Natural killer cell (primary cell): Measurements from ENCODE around the gene ALDH3B2. TPM values are rescaled to one million over a fixed set of nuclear protein-coding genes. Genes with fewer than 3 reads are reported as not detected.
A peak's percentile ranks its signal among the peaks of the same experiment; 100 is the strongest.

ENCODE experiments used
- ATAC-seq, 3 donors: fragments of 150-1000 bp in 2 of 3; fragments of 200-7000 bp in 1 of 3; cut with Tn5 transposase; 1 replicate in 1 of 3; 2 replicates in 2 of 3; pipeline ENCODE4 v1.10.0; 2021; ENCODE audit warnings: mild to moderate bottlenecking in 2 of 3, moderate library complexity in 2 of 3
- DNase-seq, 2 donors: peaks; one replicate each; pipeline versions ENCODE4 v3.0.0 to v3.0.0-alpha.2; 2013 to 2021; ENCODE audit warnings: mixed read lengths in 1 of 2
- H3K27ac ChIP-seq: one replicate; pipeline ENCODE4 v1.5.1; 2013; ENCODE audit warnings: mild to moderate bottlenecking, low read length
- H3K27me3 ChIP-seq: one replicate; pipeline ENCODE4 v1.6.1; 2013; ENCODE audit warnings: low read length; ENCODE audit not compliant: control insufficient read depth, insufficient read depth
- H3K36me3 ChIP-seq: one replicate; pipeline ENCODE4 v1.6.1; 2013; ENCODE audit warnings: low read length; ENCODE audit not compliant: control insufficient read depth, insufficient read depth
- H3K4me1 ChIP-seq: one replicate; pipeline ENCODE4 v1.6.1; 2013; ENCODE audit warnings: low read length; ENCODE audit not compliant: control insufficient read depth, insufficient read depth
- H3K4me3 ChIP-seq: one replicate; pipeline ENCODE4 v1.5.1; 2013; ENCODE audit warnings: low read length
- H3K9me3 ChIP-seq: one replicate; pipeline ENCODE4 v1.6.1; 2013; ENCODE audit warnings: low read length; ENCODE audit not compliant: control insufficient read depth, insufficient read depth
- H3K27ac Mint-ChIP-seq, 2 donors: one replicate each; pipeline ENCODE4 v1.8.0; 2022; ENCODE audit warnings: mild to moderate bottlenecking in 2 of 2, mixed read lengths in 2 of 2, moderate library complexity in 1 of 2
- H3K27me3 Mint-ChIP-seq, 2 donors: one replicate each; pipeline ENCODE4 v1.8.0; 2022; ENCODE audit warnings: low read depth in 2 of 2, mixed read lengths in 2 of 2
- H3K36me3 Mint-ChIP-seq: one replicate; pipeline ENCODE4 v1.8.0; 2022; ENCODE audit warnings: mixed read lengths
- H3K4me1 Mint-ChIP-seq, 2 donors: one replicate each; pipeline ENCODE4 v1.8.0; 2022; ENCODE audit warnings: mixed read lengths in 2 of 2
- H3K4me3 Mint-ChIP-seq: one replicate; pipeline ENCODE4 v1.8.0; 2022; ENCODE audit warnings: mild to moderate bottlenecking, moderate library complexity, mixed read lengths
- H3K9me3 Mint-ChIP-seq, 2 donors: one replicate each; pipeline ENCODE4 v1.8.0; 2022; ENCODE audit warnings: mixed read lengths in 2 of 2
- WGBS: methylation state at CpG from one replicate; pipeline ENCODE4 v1.1.7; 2013; ENCODE audit warnings: missing lambda C conversion rate; ENCODE audit not compliant: insufficient coverage; 5-methylcytosine and 5-hydroxymethylcytosine counted together
- intact Hi-C: fragments of 100-400 bp; cut with micrococcal nuclease; formaldehyde crosslinking; loops from one replicate; pipeline ENCODE4 v1.14.2; 2022
- total RNA-seq, 4 donors: library from RNA; stranded (reverse); fragments of 120-200 nt in 1 of 4; gene quantifications; one replicate each; pipeline versions ENCODE4 v1.2.3 to v1.2.4, GENCODE V29; 2013 to 2022
- TF ChIP-seq, protein P1 (sequence below): fragments of 200-600 bp; IDR thresholded peaks from one replicate; pipeline ENCODE4 v1.8.0; 2022; ENCODE audit warnings: antibody characterized with exemption

Gene ALDH3B2
- total RNA-seq, 3 donors from 2014 or later (not counting 1 experiment from before 2014, with no cell fraction given), result not detected

DNA sequence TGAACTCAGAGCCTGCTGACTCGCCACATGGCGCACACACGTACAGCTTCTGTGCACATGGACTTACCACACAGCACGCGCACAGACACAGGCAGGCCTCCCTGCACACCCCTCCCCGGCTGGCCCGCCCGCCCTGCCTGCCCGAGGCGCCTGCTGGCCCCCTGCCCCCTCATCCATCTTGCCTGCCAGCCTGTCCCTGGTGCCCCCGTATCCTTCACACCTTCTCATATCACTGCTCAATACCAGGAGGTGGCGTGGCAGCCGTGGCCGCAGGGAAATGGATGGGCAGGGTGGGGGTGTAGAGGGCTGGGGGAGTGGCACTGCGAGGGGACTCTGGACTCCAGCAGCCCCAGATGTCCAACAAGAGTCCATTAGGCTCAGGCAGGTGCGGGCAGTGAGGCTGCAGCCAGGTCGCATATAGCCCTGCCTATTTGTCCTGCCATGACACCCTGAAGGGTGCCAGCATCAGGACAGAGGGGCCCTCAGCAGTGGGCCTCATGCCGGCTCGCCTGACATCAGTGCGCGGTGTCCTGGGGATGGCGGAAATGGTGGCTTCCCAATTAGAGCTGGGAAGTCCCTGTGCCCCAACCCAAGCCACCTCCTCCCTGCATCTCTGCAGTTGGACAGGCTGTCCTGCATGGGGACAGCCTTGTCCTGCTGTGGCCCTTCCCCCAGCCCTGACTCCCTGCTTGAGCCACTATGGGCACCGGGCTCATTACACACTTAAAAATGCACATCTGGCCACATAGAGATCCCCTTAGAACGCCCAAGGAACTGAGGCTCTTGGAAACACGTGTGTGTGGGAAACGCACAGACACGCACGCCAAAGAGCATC lies 32.9 kb downstream of the ALDH3B2 start:
- H3K4me1 Mint-ChIP-seq, result peaks cover 6% of the 10 kb centered on the region in 2 donors
- no peaks in the 10 kb centered on the region for H3K36me3 Mint-ChIP-seq
- Histone ChIP-seq H3K4me3 (no peak overlapping the region), H3K27ac (no peak overlapping the region), H3K9me3 (peaks cover 3% of the 10 kb centered on the region), H3K4me1 (peaks cover 18% of the 10 kb centered on the region), H3K36me3 (no peaks in the 10 kb centered on the region), H3K27me3 (no peaks in the 10 kb centered on the region)
- ATAC-seq (no peak), DNase-seq (no peak)
- H3K27ac Mint-ChIP-seq, result no peak overlapping the region
- WGBS, result 90% methylated on average over 27 of the region's 28 CpGs
- intact Hi-C loops, result no loop called here
- H3K9me3 Mint-ChIP-seq, result no peaks in the 10 kb centered on the region
- H3K27me3 Mint-ChIP-seq, result no peaks in the 10 kb centered on the region
- TF ChIP-seq, protein P1, sequence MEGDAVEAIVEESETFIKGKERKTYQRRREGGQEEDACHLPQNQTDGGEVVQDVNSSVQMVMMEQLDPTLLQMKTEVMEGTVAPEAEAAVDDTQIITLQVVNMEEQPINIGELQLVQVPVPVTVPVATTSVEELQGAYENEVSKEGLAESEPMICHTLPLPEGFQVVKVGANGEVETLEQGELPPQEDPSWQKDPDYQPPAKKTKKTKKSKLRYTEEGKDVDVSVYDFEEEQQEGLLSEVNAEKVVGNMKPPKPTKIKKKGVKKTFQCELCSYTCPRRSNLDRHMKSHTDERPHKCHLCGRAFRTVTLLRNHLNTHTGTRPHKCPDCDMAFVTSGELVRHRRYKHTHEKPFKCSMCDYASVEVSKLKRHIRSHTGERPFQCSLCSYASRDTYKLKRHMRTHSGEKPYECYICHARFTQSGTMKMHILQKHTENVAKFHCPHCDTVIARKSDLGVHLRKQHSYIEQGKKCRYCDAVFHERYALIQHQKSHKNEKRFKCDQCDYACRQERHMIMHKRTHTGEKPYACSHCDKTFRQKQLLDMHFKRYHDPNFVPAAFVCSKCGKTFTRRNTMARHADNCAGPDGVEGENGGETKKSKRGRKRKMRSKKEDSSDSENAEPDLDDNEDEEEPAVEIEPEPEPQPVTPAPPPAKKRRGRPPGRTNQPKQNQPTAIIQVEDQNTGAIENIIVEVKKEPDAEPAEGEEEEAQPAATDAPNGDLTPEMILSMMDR, result no peak
- no peak overlapping the region for H3K4me3 Mint-ChIP-seq

DNA sequence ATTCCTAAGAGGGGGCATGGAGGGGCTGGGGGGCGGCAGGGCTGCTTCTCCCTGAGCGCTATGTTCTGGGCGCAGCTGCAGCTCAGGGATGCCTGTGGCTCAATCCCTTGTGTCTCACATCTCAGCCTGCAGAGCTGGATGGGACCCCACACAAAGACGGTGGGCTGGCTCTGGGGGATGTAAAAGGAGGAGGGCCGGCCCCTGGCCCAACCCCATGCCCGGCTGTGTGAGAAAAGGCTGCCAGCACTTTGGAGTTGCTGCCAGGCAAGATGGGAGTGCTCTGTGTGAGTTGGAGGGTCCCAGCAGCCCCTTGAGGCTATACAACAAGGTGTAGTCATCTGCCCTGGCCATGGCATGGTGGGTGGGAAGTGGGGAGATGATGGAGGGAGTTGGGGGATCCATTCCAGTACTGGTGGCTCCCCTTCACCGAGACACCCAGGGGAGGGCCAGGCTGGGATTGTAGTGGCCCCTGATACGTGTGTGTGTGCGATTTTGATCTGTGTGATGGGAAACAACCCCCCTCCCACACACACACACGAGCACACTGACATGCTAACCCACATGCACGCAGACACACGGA lies 33.6 kb downstream of the ALDH3B2 start:
- no peak overlapping the region for H3K4me3 ChIP-seq
- H3K4me1 ChIP-seq, result peaks cover 11% of the 10 kb centered on the region
- ATAC-seq (no peak), DNase-seq (no peak)
- no peaks in the 10 kb centered on the region for H3K36me3 ChIP-seq
- no peak overlapping the region for H3K27ac ChIP-seq
- intact Hi-C loops, result loop anchor here (1.0 kb wide), 1 partner anchor 18 kb away; no protein-coding TSS in a partner anchor
- no peak overlapping the region for H3K27ac Mint-ChIP-seq
- peaks cover 3% of the 10 kb centered on the region for H3K9me3 ChIP-seq
- H3K9me3 Mint-ChIP-seq, result no peaks in the 10 kb centered on the region
- H3K27me3 Mint-ChIP-seq, result no peaks in the 10 kb centered on the region
- no peaks in the 10 kb centered on the region for H3K4me1 Mint-ChIP-seq
- TF ChIP-seq, protein P1, result no peak
- no peaks in the 10 kb centered on the region for H3K27me3 ChIP-seq
- H3K36me3 Mint-ChIP-seq, result no peaks in the 10 kb centered on the region
- no peak overlapping the region for H3K4me3 Mint-ChIP-seq
- 93% methylated on average over 12 of the region's 12 CpGs for WGBS

DNA sequence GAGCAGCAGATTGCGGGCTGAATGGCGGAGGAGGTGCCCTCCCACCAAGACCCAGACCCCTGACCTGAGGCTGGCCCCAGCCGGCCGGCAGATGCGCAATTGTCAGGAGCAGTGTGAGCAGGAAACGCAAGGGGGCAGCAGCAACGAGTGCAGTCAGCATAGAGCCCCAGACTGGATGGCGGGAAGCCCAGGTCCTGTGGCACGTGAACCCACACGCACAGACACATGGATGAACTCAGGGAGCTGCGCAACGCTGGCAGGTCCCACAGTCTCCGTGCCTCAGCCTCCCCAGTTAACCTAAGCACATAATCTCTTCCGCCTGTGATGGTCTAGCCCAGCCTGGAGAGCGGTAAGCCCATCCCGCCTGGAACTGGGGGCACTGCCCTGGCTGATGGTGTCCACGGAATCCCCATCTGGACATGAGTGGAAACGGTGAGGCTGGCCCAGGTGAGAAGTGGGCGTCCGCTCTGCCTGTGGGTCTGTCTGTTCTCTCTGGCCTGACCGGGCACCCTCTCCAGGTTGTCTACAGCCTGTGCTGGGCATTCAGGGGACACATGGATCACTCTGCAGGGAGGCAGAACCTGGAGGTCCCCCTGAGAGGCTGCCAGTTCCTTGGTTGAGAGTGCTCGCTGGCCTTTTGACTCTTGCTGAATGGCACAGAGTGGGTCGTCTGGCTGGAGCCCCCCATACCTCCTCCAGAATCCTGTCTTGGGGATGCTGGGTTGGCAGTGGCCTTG lies 34.2 kb downstream of the ALDH3B2 start:
- Mint-ChIP-seq H3K4me1 (no peaks in the 10 kb centered on the region), H3K4me3 (no peak overlapping the region), H3K9me3 (no peaks in the 10 kb centered on the region), H3K27me3 (no peaks in the 10 kb centered on the region), H3K36me3 (no peaks in the 10 kb centered on the region), H3K27ac (no peak overlapping the region)
- TF ChIP-seq, protein P1, result peak; percentile 56
- DNase-seq (peak; percentile 58 to 76), ATAC-seq (peak; percentile 65 to 99 (median 98))
- no peak overlapping the region for H3K4me3 ChIP-seq
- 62% methylated on average over 22 of the region's 23 CpGs for WGBS
- peaks cover 3% of the 10 kb centered on the region for H3K9me3 ChIP-seq
- H3K27ac ChIP-seq, result no peak overlapping the region
- H3K27me3 ChIP-seq, result no peaks in the 10 kb centered on the region
- intact Hi-C loops, result loop anchor here (1.0 kb wide), 1 partner anchor 19 kb away; no protein-coding TSS in a partner anchor
- H3K36me3 ChIP-seq, result no peaks in the 10 kb centered on the region
- H3K4me1 ChIP-seq, result peaks cover 5% of the 10 kb centered on the region
